ENCODE results near the gene GIMD1. TPM values are rescaled to one million over a fixed set of nuclear protein-coding genes. Genes with fewer than 3 reads are reported as not detected.
"Not testable (repeated sequence)": the region's sequence is repeated elsewhere in the genome, so short reads cannot be mapped to it uniquely, and the experiment has no call there.

GIMD1 gene
- not detected in 2 replicates for total RNA-seq

- Mint-ChIP-seq H3K9me3 (no peaks in the 10 kb centered on the region), H3K36me3 (ENCODE audit: low read depth) (no peaks in the 10 kb centered on the region), H3K27me3 (ENCODE audit: insufficient read depth) (peaks cover 18% of the 10 kb centered on the region), H3K4me1 (ENCODE audit: low read depth) (no peaks in the 10 kb centered on the region), H3K4me3 (no peak within 1 kb of the TSS), H3K27ac (no peak within 1 kb of the TSS)
- DNase-seq (ENCODE audit: low spot score) = no peak
- intact Hi-C loops (cut with micrococcal nuclease) = loop anchor here (1.0 to 2.0 kb wide), 3 partner anchors 134 to 814 kb away; no protein-coding TSS in a partner anchor
These were observed at the start of gene GIMD1 for GRCh38 chr4:106368678-106369077. TSS of gene GIMD1 (minus strand) at chr4:106368778. CDS start at chr4:106367435, 1,343 bp downstream.

- Mint-ChIP-seq H3K27ac (no peak overlapping the region), H3K27me3 (ENCODE audit: insufficient read depth) (no peaks in the 10 kb centered on the region), H3K4me1 (ENCODE audit: low read depth) (no peaks in the 10 kb centered on the region), H3K4me3 (no peak overlapping the region), H3K36me3 (ENCODE audit: low read depth) (no peaks in the 10 kb centered on the region), H3K9me3 (no peaks in the 10 kb centered on the region)
- no peak for DNase-seq (ENCODE audit: low spot score)
- intact Hi-C loops (cut with micrococcal nuclease) = no loop called here
These were observed 45.8 kb upstream of the GIMD1 start for GRCh38 chr4:106414366-106414765.

GRCh38 chr4:106409901-106410889, 41.6 kb upstream of the GIMD1 start:
- intact Hi-C loops (cut with micrococcal nuclease) = no loop called here
- Mint-ChIP-seq H3K27ac (no peak overlapping the region), H3K27me3 (ENCODE audit: insufficient read depth) (no peaks in the 10 kb centered on the region), H3K9me3 (no peaks in the 10 kb centered on the region), H3K36me3 (ENCODE audit: low read depth) (no peaks in the 10 kb centered on the region), H3K4me1 (ENCODE audit: low read depth) (no peaks in the 10 kb centered on the region), H3K4me3 (no peak overlapping the region)
- DNase-seq (ENCODE audit: low spot score) = no peak

GRCh38 chr4:106408004-106408403, 39.4 kb upstream of the GIMD1 start:
- H3K27ac Mint-ChIP-seq; H3K36me3 Mint-ChIP-seq (ENCODE audit: low read depth): not testable (repeated sequence)

GRCh38 chr4:106401157-106401556, 32.6 kb upstream of the GIMD1 start:
- Mint-ChIP-seq H3K36me3 (ENCODE audit: low read depth) (no peaks in the 10 kb centered on the region), H3K4me1 (ENCODE audit: low read depth) (no peaks in the 10 kb centered on the region), H3K4me3 (no peak overlapping the region), H3K27ac (no peak overlapping the region), H3K27me3 (ENCODE audit: insufficient read depth) (no peaks in the 10 kb centered on the region), H3K9me3 (peaks cover 9% of the 10 kb centered on the region)
- DNase-seq (ENCODE audit: low spot score) = no peak
- intact Hi-C loops (cut with micrococcal nuclease) = no loop called here

More at GRCh38 chr4:106408004-106408403, 39.4 kb upstream of the GIMD1 start:
- H3K4me1 Mint-ChIP-seq (ENCODE audit: low read depth); H3K27me3 Mint-ChIP-seq (ENCODE audit: insufficient read depth); H3K9me3 Mint-ChIP-seq; H3K4me3 Mint-ChIP-seq; intact Hi-C loops (cut with micrococcal nuclease); DNase-seq (ENCODE audit: low spot score): not testable (repeated sequence)

GRCh38 chr4:106398898-106399297, 30.3 kb upstream of the GIMD1 start:
- H3K4me3 Mint-ChIP-seq; H3K4me1 Mint-ChIP-seq (ENCODE audit: low read depth); H3K27ac Mint-ChIP-seq; DNase-seq (ENCODE audit: low spot score); intact Hi-C loops (cut with micrococcal nuclease); H3K36me3 Mint-ChIP-seq (ENCODE audit: low read depth); H3K27me3 Mint-ChIP-seq (ENCODE audit: insufficient read depth): not testable (repeated sequence)
- H3K9me3 Mint-ChIP-seq = peaks cover 24% of the 10 kb centered on the region

- Mint-ChIP-seq H3K9me3 (peaks cover 24% of the 10 kb centered on the region), H3K4me3 (no peak overlapping the region), H3K4me1 (ENCODE audit: low read depth) (no peaks in the 10 kb centered on the region), H3K27me3 (ENCODE audit: insufficient read depth) (no peaks in the 10 kb centered on the region), H3K27ac (no peak overlapping the region), H3K36me3 (ENCODE audit: low read depth) (no peaks in the 10 kb centered on the region)
- DNase-seq (ENCODE audit: low spot score) = no peak
- intact Hi-C loops (cut with micrococcal nuclease) = no loop called here
These were observed 27.0 kb upstream of the GIMD1 start for GRCh38 chr4:106395582-106395981.

GRCh38 chr4:106385853-106386393, 17.3 kb upstream of the GIMD1 start:
- H3K9me3 Mint-ChIP-seq = no peaks in the 10 kb centered on the region
- no peaks in the 10 kb centered on the region for H3K27me3 Mint-ChIP-seq (ENCODE audit: insufficient read depth)
- DNase-seq (ENCODE audit: low spot score) = no peak
- no peak overlapping the region for H3K27ac Mint-ChIP-seq
- H3K36me3 Mint-ChIP-seq (ENCODE audit: low read depth) = no peaks in the 10 kb centered on the region
- H3K4me1 Mint-ChIP-seq (ENCODE audit: low read depth) = no peaks in the 10 kb centered on the region
- H3K4me3 Mint-ChIP-seq = no peak overlapping the region
- intact Hi-C loops (cut with micrococcal nuclease) = no loop called here

- Mint-ChIP-seq H3K4me1 (ENCODE audit: low read depth) (no peaks in the 10 kb centered on the region), H3K4me3 (no peak overlapping the region), H3K36me3 (ENCODE audit: low read depth) (no peaks in the 10 kb centered on the region), H3K27me3 (ENCODE audit: insufficient read depth) (no peaks in the 10 kb centered on the region), H3K9me3 (no peaks in the 10 kb centered on the region), H3K27ac (no peak overlapping the region)
- intact Hi-C loops (cut with micrococcal nuclease) = no loop called here
- no peak for DNase-seq (ENCODE audit: low spot score)
These were observed 16.3 kb upstream of the GIMD1 start for GRCh38 chr4:106384878-106385277.

- Mint-ChIP-seq H3K4me3 (no peak overlapping the region), H3K4me1 (ENCODE audit: low read depth) (no peaks in the 10 kb centered on the region), H3K27ac (no peak overlapping the region), H3K36me3 (ENCODE audit: low read depth) (no peaks in the 10 kb centered on the region), H3K27me3 (ENCODE audit: insufficient read depth) (no peaks in the 10 kb centered on the region), H3K9me3 (no peaks in the 10 kb centered on the region)
- intact Hi-C loops (cut with micrococcal nuclease) = no loop called here
- no peak for DNase-seq (ENCODE audit: low spot score)
These were observed 11.6 kb upstream of the GIMD1 start for GRCh38 chr4:106380179-106380578.

GRCh38 chr4:106373026-106373425, 4.4 kb upstream of the GIMD1 start:
- intact Hi-C loops (cut with micrococcal nuclease) = no loop called here
- Mint-ChIP-seq H3K4me1 (ENCODE audit: low read depth) (no peaks in the 10 kb centered on the region), H3K4me3 (no peak overlapping the region), H3K27me3 (ENCODE audit: insufficient read depth) (peaks cover 16% of the 10 kb centered on the region), H3K27ac (no peak overlapping the region), H3K36me3 (ENCODE audit: low read depth) (no peaks in the 10 kb centered on the region), H3K9me3 (no peaks in the 10 kb centered on the region)
- DNase-seq (ENCODE audit: low spot score) = no peak

- Mint-ChIP-seq H3K27ac (no peak overlapping the region), H3K27me3 (ENCODE audit: insufficient read depth) (peaks cover 16% of the 10 kb centered on the region), H3K9me3 (no peaks in the 10 kb centered on the region), H3K4me3 (no peak overlapping the region), H3K36me3 (ENCODE audit: low read depth) (no peaks in the 10 kb centered on the region), H3K4me1 (ENCODE audit: low read depth) (no peaks in the 10 kb centered on the region)
- intact Hi-C loops (cut with micrococcal nuclease) = no loop called here
- DNase-seq (ENCODE audit: low spot score) = no peak
These were observed 2.6 kb upstream of the GIMD1 start for GRCh38 chr4:106371161-106371560.

GRCh38 chr4:106370214-106370613, 1.6 kb upstream of the GIMD1 start:
- Mint-ChIP-seq H3K4me1 (ENCODE audit: low read depth) (no peaks in the 10 kb centered on the region), H3K9me3 (no peaks in the 10 kb centered on the region), H3K36me3 (ENCODE audit: low read depth) (no peaks in the 10 kb centered on the region), H3K27ac (no peak overlapping the region), H3K4me3 (no peak overlapping the region), H3K27me3 (ENCODE audit: insufficient read depth) (peaks cover 16% of the 10 kb centered on the region)
- no peak for DNase-seq (ENCODE audit: low spot score)
- intact Hi-C loops (cut with micrococcal nuclease) = no loop called here
